ENCODE results near the gene CAMK4.

CAMK4 gene

GRCh38 chr5:111268300-111268699 is 44.1 kb downstream of the CAMK4 start:
- H3K4me3 ChIP-seq (ENCODE audit: severe bottlenecking) = no peak overlapping the region
- ATAC-seq (ENCODE audit: low read depth) = no peak
- no peak for DNase-seq (ENCODE audit: low spot score)
- no peak for TF ChIP-seq CTCF (IDR thresholded peaks at IDR 0.05; ENCODE audit: poor library complexity, severe bottlenecking)
- no peak overlapping the region for H3K27ac ChIP-seq (ENCODE audit: poor library complexity, severe bottlenecking)
- peaks cover 21% of the 10 kb centered on the region for H3K4me1 ChIP-seq (ENCODE audit: insufficient read depth, poor library complexity, severe bottlenecking)
- H3K27me3 ChIP-seq (ENCODE audit: insufficient read depth, poor library complexity, severe bottlenecking) = no peaks in the 10 kb centered on the region
- no peaks in the 10 kb centered on the region for H3K36me3 ChIP-seq (ENCODE audit: low read depth)
- H3K9me3 ChIP-seq (ENCODE audit: severe bottlenecking) = no peaks in the 10 kb centered on the region

- H3K36me3 ChIP-seq (ENCODE audit: low read depth) = no peaks in the 10 kb centered on the region
- peaks cover 3% of the 10 kb centered on the region for H3K4me1 ChIP-seq (ENCODE audit: insufficient read depth, poor library complexity, severe bottlenecking)
- DNase-seq (ENCODE audit: low spot score) = no peak
- ATAC-seq (ENCODE audit: low read depth) = no peak
- no peak overlapping the region for H3K4me3 ChIP-seq (ENCODE audit: severe bottlenecking)
- no peak for TF ChIP-seq CTCF (IDR thresholded peaks at IDR 0.05; ENCODE audit: poor library complexity, severe bottlenecking)
- H3K27me3 ChIP-seq (ENCODE audit: insufficient read depth, poor library complexity, severe bottlenecking) = no peaks in the 10 kb centered on the region
- H3K27ac ChIP-seq (ENCODE audit: poor library complexity, severe bottlenecking) = no peak overlapping the region
- H3K9me3 ChIP-seq (ENCODE audit: severe bottlenecking) = no peaks in the 10 kb centered on the region
Measured at GRCh38 chr5:111271885-111272284, 47.7 kb downstream of the CAMK4 start.

- no peak for TF ChIP-seq CTCF (IDR thresholded peaks at IDR 0.05; ENCODE audit: poor library complexity, severe bottlenecking)
- no peaks in the 10 kb centered on the region for H3K4me1 ChIP-seq (ENCODE audit: insufficient read depth, poor library complexity, severe bottlenecking)
- no peak for DNase-seq (ENCODE audit: low spot score)
- no peaks in the 10 kb centered on the region for H3K36me3 ChIP-seq (ENCODE audit: low read depth)
- H3K27ac ChIP-seq (ENCODE audit: poor library complexity, severe bottlenecking) = no peak overlapping the region
- ATAC-seq (ENCODE audit: low read depth) = no peak
- H3K27me3 ChIP-seq (ENCODE audit: insufficient read depth, poor library complexity, severe bottlenecking) = no peaks in the 10 kb centered on the region
- no peaks in the 10 kb centered on the region for H3K9me3 ChIP-seq (ENCODE audit: severe bottlenecking)
- no peak overlapping the region for H3K4me3 ChIP-seq (ENCODE audit: severe bottlenecking)
Measured at GRCh38 chr5:111277061-111277460, 52.9 kb downstream of the CAMK4 start.

GRCh38 chr5:111278858-111279504 is 54.8 kb downstream of the CAMK4 start:
- Histone ChIP-seq H3K9me3 (ENCODE audit: severe bottlenecking) (no peaks in the 10 kb centered on the region), H3K4me3 (ENCODE audit: severe bottlenecking) (no peak overlapping the region), H3K27me3 (ENCODE audit: insufficient read depth, poor library complexity, severe bottlenecking) (no peaks in the 10 kb centered on the region), H3K27ac (ENCODE audit: poor library complexity, severe bottlenecking) (no peak overlapping the region), H3K4me1 (ENCODE audit: insufficient read depth, poor library complexity, severe bottlenecking) (no peaks in the 10 kb centered on the region), H3K36me3 (ENCODE audit: low read depth) (no peaks in the 10 kb centered on the region)
- peak; percentile 95 for ATAC-seq (ENCODE audit: low read depth)
- DNase-seq (ENCODE audit: low spot score) = no peak
- TF ChIP-seq CTCF (IDR thresholded peaks at IDR 0.05; ENCODE audit: poor library complexity, severe bottlenecking) = peak; percentile 98

GRCh38 chr5:111280282-111280951 is 56.2 kb downstream of the CAMK4 start:
- Histone ChIP-seq H3K9me3 (ENCODE audit: severe bottlenecking) (no peaks in the 10 kb centered on the region), H3K36me3 (ENCODE audit: low read depth) (no peaks in the 10 kb centered on the region), H3K4me3 (ENCODE audit: severe bottlenecking) (no peak overlapping the region), H3K27ac (ENCODE audit: poor library complexity, severe bottlenecking) (no peak overlapping the region), H3K4me1 (ENCODE audit: insufficient read depth, poor library complexity, severe bottlenecking) (no peaks in the 10 kb centered on the region), H3K27me3 (ENCODE audit: insufficient read depth, poor library complexity, severe bottlenecking) (no peaks in the 10 kb centered on the region)
- no peak for TF ChIP-seq CTCF (IDR thresholded peaks at IDR 0.05; ENCODE audit: poor library complexity, severe bottlenecking)
- DNase-seq (ENCODE audit: low spot score) = no peak
- no peak for ATAC-seq (ENCODE audit: low read depth)
